Activated CD8-positive, alpha-beta T cell treated with anti-CD3 and anti-CD28 coated beads for 36 hours (primary cell): ENCODE data around the gene SDHB. TPM values are rescaled to one million over a fixed set of nuclear protein-coding genes. Genes with fewer than 3 reads are reported as not detected.

Experiments used
- ATAC-seq: fragments of 200-7000 bp; cut with Tn5 transposase; one replicate; pipeline ENCODE4 v1.10.0; 2021; ENCODE audit warnings: mild to moderate bottlenecking, moderate library complexity
- CTCF ChIA-PET: fragments of 350-600 bp; sonication (Branson Sonifier 250); formaldehyde crosslinking; loops from one replicate; lab custom pipeline; 2021; ENCODE audit warnings: antibody characterized with exemption; lab: Charles Lee
- POLR2A ChIA-PET: fragments of 350-600 bp; sonication (Branson Sonifier 250); formaldehyde crosslinking; loops from one replicate; lab custom pipeline; 2021; ENCODE audit warnings: antibody characterized with exemption; lab: Charles Lee
- DNase-seq: peaks from one replicate; pipeline ENCODE4 v3.0.0-alpha.2; 2020
- H3K27ac Mint-ChIP-seq: one replicate; pipeline ENCODE4 v1.8.0; 2021; ENCODE audit warnings: mild to moderate bottlenecking, mixed read lengths
- H3K27me3 Mint-ChIP-seq: one replicate; pipeline ENCODE4 v1.8.0; 2021; ENCODE audit warnings: mixed read lengths
- H3K36me3 Mint-ChIP-seq: one replicate; pipeline ENCODE4 v1.8.0; 2021; ENCODE audit warnings: low read depth, mixed read lengths
- H3K4me1 Mint-ChIP-seq: one replicate; pipeline ENCODE4 v1.8.0; 2021; ENCODE audit warnings: low read depth, mixed read lengths
- H3K4me3 Mint-ChIP-seq: one replicate; pipeline ENCODE4 v1.8.0; 2021; ENCODE audit warnings: mild to moderate bottlenecking, moderate library complexity, mixed read lengths
- H3K9me3 Mint-ChIP-seq: one replicate; pipeline ENCODE4 v1.8.0; 2021; ENCODE audit warnings: mixed read lengths
- intact Hi-C: fragments of 100-400 bp; cut with micrococcal nuclease; formaldehyde crosslinking; loops from one replicate; pipeline ENCODE4 v1.10.0; 2022
- total RNA-seq, 2 experiments: library from RNA; stranded (reverse); gene quantifications; one replicate each; pipeline ENCODE4 v1.2.3, GENCODE V29; 2021
- TF ChIP-seq, protein P1 (sequence below): fragments of 200-600 bp; IDR thresholded peaks from one replicate; pipeline ENCODE4 v1.8.0; 2022; ENCODE audit warnings: antibody characterized with exemption, mild to moderate bottlenecking

Gene SDHB
- total RNA-seq, 2 experiments from 2014 or later: 135 to 148 TPM

DNA sequence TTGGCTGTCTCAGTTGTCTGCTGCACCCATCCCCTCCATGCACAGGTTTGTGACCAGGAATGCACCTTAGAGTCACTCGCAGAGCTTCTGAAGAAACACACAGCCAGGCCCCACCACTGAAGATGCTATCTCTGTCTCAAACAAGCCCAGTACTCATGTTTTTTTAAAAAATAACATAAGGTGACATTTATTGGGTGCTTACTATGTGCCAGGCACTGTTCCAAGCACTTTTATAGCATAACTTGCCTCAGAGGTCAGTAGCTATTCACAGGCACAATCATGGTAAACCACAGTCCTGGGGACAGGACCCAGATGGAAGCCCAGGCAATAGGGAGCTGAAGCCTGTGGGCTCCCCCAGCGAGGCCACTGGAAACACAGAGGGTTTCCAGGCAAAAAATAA, 33.3 kb downstream of the SDHB start:
- Mint-ChIP-seq H3K36me3 (peaks cover 22% of the 10 kb centered on the region), H3K4me3 (no peak overlapping the region), H3K4me1 (peaks cover 8% of the 10 kb centered on the region), H3K9me3 (no peaks in the 10 kb centered on the region), H3K27me3 (no peaks in the 10 kb centered on the region), H3K27ac (no peak overlapping the region)
- ATAC-seq (no peak), DNase-seq (no peak)
- ChIA-PET POLR2A (interaction anchor here (0.8 kb wide), 1 partner anchor 10 kb away, joined by 3 read pairs; no protein-coding TSS in a partner anchor), CTCF (interaction anchor here (0.8 kb wide), 1 partner anchor 26 kb away, joined by 3 read pairs; no protein-coding TSS in a partner anchor)
- intact Hi-C loops: no loop called here
- TF ChIP-seq, protein P1, sequence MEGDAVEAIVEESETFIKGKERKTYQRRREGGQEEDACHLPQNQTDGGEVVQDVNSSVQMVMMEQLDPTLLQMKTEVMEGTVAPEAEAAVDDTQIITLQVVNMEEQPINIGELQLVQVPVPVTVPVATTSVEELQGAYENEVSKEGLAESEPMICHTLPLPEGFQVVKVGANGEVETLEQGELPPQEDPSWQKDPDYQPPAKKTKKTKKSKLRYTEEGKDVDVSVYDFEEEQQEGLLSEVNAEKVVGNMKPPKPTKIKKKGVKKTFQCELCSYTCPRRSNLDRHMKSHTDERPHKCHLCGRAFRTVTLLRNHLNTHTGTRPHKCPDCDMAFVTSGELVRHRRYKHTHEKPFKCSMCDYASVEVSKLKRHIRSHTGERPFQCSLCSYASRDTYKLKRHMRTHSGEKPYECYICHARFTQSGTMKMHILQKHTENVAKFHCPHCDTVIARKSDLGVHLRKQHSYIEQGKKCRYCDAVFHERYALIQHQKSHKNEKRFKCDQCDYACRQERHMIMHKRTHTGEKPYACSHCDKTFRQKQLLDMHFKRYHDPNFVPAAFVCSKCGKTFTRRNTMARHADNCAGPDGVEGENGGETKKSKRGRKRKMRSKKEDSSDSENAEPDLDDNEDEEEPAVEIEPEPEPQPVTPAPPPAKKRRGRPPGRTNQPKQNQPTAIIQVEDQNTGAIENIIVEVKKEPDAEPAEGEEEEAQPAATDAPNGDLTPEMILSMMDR: no peak

- Mint-ChIP-seq H3K4me1 (peaks cover 8% of the 10 kb centered on the region), H3K27ac (peak overlapping the region; percentile 77), H3K27me3 (no peaks in the 10 kb centered on the region), H3K9me3 (no peaks in the 10 kb centered on the region), H3K4me3 (no peak overlapping the region), H3K36me3 (peaks cover 21% of the 10 kb centered on the region)
- DNase-seq (no peak), ATAC-seq (no peak)
- CTCF ChIA-PET: interaction anchor here (1.1 to 1.3 kb wide), 3 partner anchors 12 to 67 kb away, joined by 3 to 6 read pairs (median 4); no protein-coding TSS in a partner anchor
- POLR2A ChIA-PET: interaction anchor here (0.8 kb wide), 1 partner anchor 42 kb away, joined by 3 read pairs; no protein-coding TSS in a partner anchor
- TF ChIP-seq, protein P1: no peak
- intact Hi-C loops: no loop called here
These were observed 35.0 kb downstream of the SDHB start for GRCh38 chr1:17018849-17019248.

GRCh38 chr1:17017435-17017834, 36.4 kb downstream of the SDHB start:
- CTCF ChIA-PET: no interaction called here
- Mint-ChIP-seq H3K4me3 (no peak overlapping the region), H3K9me3 (no peaks in the 10 kb centered on the region), H3K27me3 (no peaks in the 10 kb centered on the region), H3K4me1 (peaks cover 8% of the 10 kb centered on the region), H3K27ac (no peak overlapping the region), H3K36me3 (peaks cover 21% of the 10 kb centered on the region)
- POLR2A ChIA-PET: no interaction called here
- TF ChIP-seq, protein P1: no peak
- ATAC-seq (no peak), DNase-seq (no peak)
- intact Hi-C loops: no loop called here

- no peak for ATAC-seq
- intact Hi-C loops: no loop called here
- CTCF ChIA-PET: no interaction called here
These were observed 37.5 kb downstream of the SDHB start for GRCh38 chr1:17016317-17016661.

More at GRCh38 chr1:17016317-17016661, 37.5 kb downstream of the SDHB start:
- no peak for DNase-seq
- Mint-ChIP-seq H3K27ac (no peak overlapping the region), H3K4me3 (no peak overlapping the region), H3K36me3 (peaks cover 17% of the 10 kb centered on the region), H3K4me1 (peaks cover 12% of the 10 kb centered on the region), H3K27me3 (no peaks in the 10 kb centered on the region), H3K9me3 (no peaks in the 10 kb centered on the region)
- TF ChIP-seq, protein P1: no peak
- POLR2A ChIA-PET: interaction anchor here (0.7 to 1.0 kb wide), 2 partner anchors 11 to 35 kb away, joined by 3 read pairs; no protein-coding TSS in a partner anchor
